HG02981 (cell line): ENCODE results near the gene FBXL16.
"Not testable (repeated sequence)": the region's sequence is repeated elsewhere in the genome, so short reads cannot be mapped to it uniquely, and the experiment has no call there.

ENCODE experiments used
- ATAC-seq: cut with Tn5 transposase; IDR thresholded peaks from one replicate; pipeline ENCODE4 v1.9.1; 2021; ENCODE audit warnings: mild to moderate bottlenecking, moderate library complexity; ENCODE audit not compliant: unreplicated experiment

FBXL16 gene

GRCh38 chr16:705431-706188, at the start of gene FBXL16:
Gene FBXL16 (minus strand): TSS chr16:705801. CDS start chr16:697405, 8,396 bp downstream.
- no peak for ATAC-seq

GRCh38 chr16:754656-755055, 49.1 kb upstream of the FBXL16 start:
- ATAC-seq = no peak

GRCh38 chr16:754121-754607, 48.6 kb upstream of the FBXL16 start:
- ATAC-seq = not testable (repeated sequence)

- ATAC-seq = no peak
Measured at GRCh38 chr16:752007-752312, 46.4 kb upstream of the FBXL16 start.

- ATAC-seq = no peak
Measured at GRCh38 chr16:751152-752006, 45.8 kb upstream of the FBXL16 start.

GRCh38 chr16:750485-750884, 44.9 kb upstream of the FBXL16 start:
- ATAC-seq = no peak

- ATAC-seq = no peak
Measured at GRCh38 chr16:749010-749409, 43.4 kb upstream of the FBXL16 start.

- ATAC-seq = no peak
Measured at GRCh38 chr16:747978-748746, 42.6 kb upstream of the FBXL16 start.

- ATAC-seq = no peak
Measured at GRCh38 chr16:746637-747036, 41.0 kb upstream of the FBXL16 start.

GRCh38 chr16:745739-746138, 40.1 kb upstream of the FBXL16 start:
- ATAC-seq = no peak

- ATAC-seq = no peak
Measured at GRCh38 chr16:743794-744500, 38.3 kb upstream of the FBXL16 start.

GRCh38 chr16:742894-743293, 37.3 kb upstream of the FBXL16 start:
- ATAC-seq = not testable (repeated sequence)

- no peak for ATAC-seq
Measured at GRCh38 chr16:741986-742629, 36.5 kb upstream of the FBXL16 start.

- peak; percentile 79 for ATAC-seq
Measured at GRCh38 chr16:740764-741505, 35.3 kb upstream of the FBXL16 start, which contains the start of gene CIAO3. Gene CIAO3 (minus strand): TSS chr16:740997. CDS start chr16:740985, 12 bp downstream.

- ATAC-seq = no peak
Measured at GRCh38 chr16:740459-740763, 34.8 kb upstream of the FBXL16 start.

- no peak for ATAC-seq
Measured at GRCh38 chr16:739560-740458, 34.2 kb upstream of the FBXL16 start.

- ATAC-seq = no peak
Measured at GRCh38 chr16:736936-737481, 31.4 kb upstream of the FBXL16 start.

GRCh38 chr16:735982-736453, 30.4 kb upstream of the FBXL16 start:
- ATAC-seq = no peak
